Panc1 (cell line): ENCODE data around the gene TRIM66. TPM values are rescaled to one million over a fixed set of nuclear protein-coding genes. Genes with fewer than 3 reads are reported as not detected.
"Not testable (repeated sequence)": the region's sequence is repeated elsewhere in the genome, so short reads cannot be mapped to it uniquely, and the experiment has no call there.

Experiments
- ATAC-seq: fragments of 200-7000 bp; cut with Tn5 transposase; 2 replicates; pipeline ENCODE4 v1.9.1; 2020; ENCODE audit warnings: mild to moderate bottlenecking, moderate library complexity
- BruUV-seq: library from RNA; stranded (reverse); fragments of 400-500 nt; replicated peaks from 2 replicates; lab custom pipeline; 2021; lab: Mats Ljungman, UMichigan
- CTCF ChIA-PET: fragments of 300-600 bp; sonication (Branson Sonifier 250); formaldehyde crosslinking; loops from one replicate; lab custom pipeline; 2022; ENCODE audit warnings: antibody characterized with exemption; lab: Charles Lee
- POLR2A ChIA-PET: fragments of 300-600 bp; sonication (Branson Sonifier 250); formaldehyde crosslinking; loops from one replicate; lab custom pipeline; 2022; ENCODE audit warnings: antibody characterized with exemption; lab: Charles Lee
- DNase-seq: peaks from one replicate; pipeline ENCODE4 v3.0.0-alpha.2; 2010; ENCODE audit warnings: low read depth, low spot score
- H3K27ac ChIP-seq: 2 replicates; pipeline ENCODE4 v1.5.1; 2011; ENCODE audit warnings: mild to moderate bottlenecking, low read length, inconsistent platforms
- H3K27me3 ChIP-seq: fragments of 200-500 bp; sonication (Bioruptor generic); 2 replicates; pipeline ENCODE4 v1.6.0; 2014; ENCODE audit warnings: low read length, inconsistent platforms; ENCODE audit not compliant: control insufficient read depth, insufficient read depth
- H3K36me3 ChIP-seq: fragments of 200-500 bp; sonication (Bioruptor generic); 2 replicates; pipeline ENCODE4 v1.5.1; 2014; ENCODE audit warnings: inconsistent platforms, mild to moderate bottlenecking, low read length, moderate library complexity; ENCODE audit not compliant: control insufficient read depth, insufficient read depth
- H3K4me1 ChIP-seq: 2 replicates; pipeline ENCODE4 v1.5.1; 2011; ENCODE audit warnings: inconsistent platforms, mild to moderate bottlenecking, low read length, moderate library complexity; ENCODE audit not compliant: control insufficient read depth, insufficient read depth
- H3K4me3 ChIP-seq, 2 experiments: 2 replicates each; pipeline ENCODE4 v1.5.1; 2011 to 2012; ENCODE audit warnings: low read depth in 2 of 2, low read length in 2 of 2, mild to moderate bottlenecking in 2 of 2, inconsistent platforms in 1 of 2, moderate library complexity in 1 of 2
- H3K9me3 ChIP-seq: fragments of 200-500 bp; sonication (Bioruptor generic); 2 replicates; pipeline ENCODE4 v1.5.1; 2014; ENCODE audit warnings: low read depth, mild to moderate bottlenecking, inconsistent platforms, low read length, moderate library complexity; ENCODE audit not compliant: control insufficient read depth, insufficient read depth
- POLR2AphosphoS5 ChIP-seq: IDR thresholded peaks from 2 replicates; pipeline ENCODE4 v1.6.1; 2012; ENCODE audit warnings: mild to moderate bottlenecking, low read depth, low read length, moderate library complexity
- SIN3A ChIP-seq: IDR thresholded peaks from 2 replicates; pipeline ENCODE4 v1.6.1; 2012; ENCODE audit warnings: low read depth, mild to moderate bottlenecking, low read length, moderate library complexity, borderline replicate concordance; ENCODE audit not compliant: insufficient read depth
- TCF7L2 ChIP-seq: IDR thresholded peaks from 2 replicates; pipeline ENCODE4 v1.6.1; 2011; ENCODE audit warnings: mild to moderate bottlenecking, low read depth, low read length, inconsistent platforms
- in situ Hi-C: cut with HindIII; loops from 2 replicates; pipeline ENCODE4 v1.10.0; 2016; ENCODE audit warnings: low sequenced_read_pairs, low pct_unique_long_range_greater_than_20kb
- intact Hi-C: fragments of 100-400 bp; cut with micrococcal nuclease; formaldehyde crosslinking; loops from one replicate; pipeline ENCODE4 v1.10.0; 2022; ENCODE audit not compliant: unreplicated experiment
- total RNA-seq: library from RNA; stranded (reverse); gene quantifications from one replicate; pipeline ENCODE4 v1.2.1, GENCODE V29; 2021; ENCODE audit not compliant: unreplicated experiment
- TF ChIP-seq, protein P1 (sequence below): fragments of 450-650 bp; IDR thresholded peaks from 2 replicates; pipeline ENCODE4 v1.5.1; 2017; ENCODE audit warnings: mild to moderate bottlenecking
- TF ChIP-seq, protein P2 (sequence below), 2 experiments: IDR thresholded peaks; 2 replicates each; pipeline ENCODE4 v1.6.1; 2011 to 2012; ENCODE audit warnings: low read depth in 2 of 2, control low read depth in 1 of 2, low read length in 1 of 2, mild to moderate bottlenecking in 1 of 2, moderate library complexity in 1 of 2; ENCODE audit not compliant: insufficient read depth in 1 of 2

TRIM66 gene
- total RNA-seq, 1 experiment from 2014 or later = 30.4 TPM

DNA sequence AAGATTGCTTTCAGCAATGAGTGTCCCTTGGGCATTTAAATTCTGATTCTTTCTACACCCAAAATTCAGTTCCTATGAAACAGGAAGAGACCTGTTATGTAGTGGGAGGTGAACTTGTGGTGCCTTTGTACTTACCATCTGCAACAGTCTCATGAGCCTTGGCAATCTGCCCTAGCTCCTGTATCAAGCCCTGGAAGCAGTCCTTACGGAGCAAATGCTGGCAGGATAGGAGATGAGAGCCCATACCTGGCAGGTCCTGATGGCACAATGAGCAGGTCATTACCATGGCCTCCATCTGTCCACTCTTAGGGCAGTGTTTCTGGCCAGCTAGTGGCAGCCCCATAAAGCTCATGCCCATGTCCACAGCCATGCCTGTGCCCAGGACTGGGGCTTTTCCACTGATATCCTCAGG is 10.8 kb downstream of the TRIM66 start:
- intact Hi-C loops = no loop called here
- H3K9me3 ChIP-seq = no peaks in the 10 kb centered on the region
- H3K27ac ChIP-seq = no peak overlapping the region
- no peaks in the 10 kb centered on the region for H3K4me1 ChIP-seq
- no TSS peak for BruUV-seq
- no peak for DNase-seq
- POLR2A ChIA-PET = no interaction called here
- in situ Hi-C loops = no loop called here
- no peak overlapping the region for H3K4me3 ChIP-seq
- CTCF ChIA-PET = no interaction called here
- no peaks in the 10 kb centered on the region for H3K27me3 ChIP-seq
- peak; percentile 40 for ATAC-seq
- peaks cover 12% of the 10 kb centered on the region; the same call in 1 of the 2 replicates for H3K36me3 ChIP-seq
- TF ChIP-seq, protein P1, sequence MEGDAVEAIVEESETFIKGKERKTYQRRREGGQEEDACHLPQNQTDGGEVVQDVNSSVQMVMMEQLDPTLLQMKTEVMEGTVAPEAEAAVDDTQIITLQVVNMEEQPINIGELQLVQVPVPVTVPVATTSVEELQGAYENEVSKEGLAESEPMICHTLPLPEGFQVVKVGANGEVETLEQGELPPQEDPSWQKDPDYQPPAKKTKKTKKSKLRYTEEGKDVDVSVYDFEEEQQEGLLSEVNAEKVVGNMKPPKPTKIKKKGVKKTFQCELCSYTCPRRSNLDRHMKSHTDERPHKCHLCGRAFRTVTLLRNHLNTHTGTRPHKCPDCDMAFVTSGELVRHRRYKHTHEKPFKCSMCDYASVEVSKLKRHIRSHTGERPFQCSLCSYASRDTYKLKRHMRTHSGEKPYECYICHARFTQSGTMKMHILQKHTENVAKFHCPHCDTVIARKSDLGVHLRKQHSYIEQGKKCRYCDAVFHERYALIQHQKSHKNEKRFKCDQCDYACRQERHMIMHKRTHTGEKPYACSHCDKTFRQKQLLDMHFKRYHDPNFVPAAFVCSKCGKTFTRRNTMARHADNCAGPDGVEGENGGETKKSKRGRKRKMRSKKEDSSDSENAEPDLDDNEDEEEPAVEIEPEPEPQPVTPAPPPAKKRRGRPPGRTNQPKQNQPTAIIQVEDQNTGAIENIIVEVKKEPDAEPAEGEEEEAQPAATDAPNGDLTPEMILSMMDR = no peak
- no peak for TF ChIP-seq TCF7L2
- TF ChIP-seq SIN3A = no peak
- TF ChIP-seq, protein P2, sequence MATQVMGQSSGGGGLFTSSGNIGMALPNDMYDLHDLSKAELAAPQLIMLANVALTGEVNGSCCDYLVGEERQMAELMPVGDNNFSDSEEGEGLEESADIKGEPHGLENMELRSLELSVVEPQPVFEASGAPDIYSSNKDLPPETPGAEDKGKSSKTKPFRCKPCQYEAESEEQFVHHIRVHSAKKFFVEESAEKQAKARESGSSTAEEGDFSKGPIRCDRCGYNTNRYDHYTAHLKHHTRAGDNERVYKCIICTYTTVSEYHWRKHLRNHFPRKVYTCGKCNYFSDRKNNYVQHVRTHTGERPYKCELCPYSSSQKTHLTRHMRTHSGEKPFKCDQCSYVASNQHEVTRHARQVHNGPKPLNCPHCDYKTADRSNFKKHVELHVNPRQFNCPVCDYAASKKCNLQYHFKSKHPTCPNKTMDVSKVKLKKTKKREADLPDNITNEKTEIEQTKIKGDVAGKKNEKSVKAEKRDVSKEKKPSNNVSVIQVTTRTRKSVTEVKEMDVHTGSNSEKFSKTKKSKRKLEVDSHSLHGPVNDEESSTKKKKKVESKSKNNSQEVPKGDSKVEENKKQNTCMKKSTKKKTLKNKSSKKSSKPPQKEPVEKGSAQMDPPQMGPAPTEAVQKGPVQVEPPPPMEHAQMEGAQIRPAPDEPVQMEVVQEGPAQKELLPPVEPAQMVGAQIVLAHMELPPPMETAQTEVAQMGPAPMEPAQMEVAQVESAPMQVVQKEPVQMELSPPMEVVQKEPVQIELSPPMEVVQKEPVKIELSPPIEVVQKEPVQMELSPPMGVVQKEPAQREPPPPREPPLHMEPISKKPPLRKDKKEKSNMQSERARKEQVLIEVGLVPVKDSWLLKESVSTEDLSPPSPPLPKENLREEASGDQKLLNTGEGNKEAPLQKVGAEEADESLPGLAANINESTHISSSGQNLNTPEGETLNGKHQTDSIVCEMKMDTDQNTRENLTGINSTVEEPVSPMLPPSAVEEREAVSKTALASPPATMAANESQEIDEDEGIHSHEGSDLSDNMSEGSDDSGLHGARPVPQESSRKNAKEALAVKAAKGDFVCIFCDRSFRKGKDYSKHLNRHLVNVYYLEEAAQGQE (IDR thresholded peaks at IDR 0.05; ENCODE audit: insufficient read depth in 1 of 2, low read depth in 2 of 2, low read length in 1 of 2) = no peak
- TF ChIP-seq POLR2AphosphoS5 = no peak

DNA sequence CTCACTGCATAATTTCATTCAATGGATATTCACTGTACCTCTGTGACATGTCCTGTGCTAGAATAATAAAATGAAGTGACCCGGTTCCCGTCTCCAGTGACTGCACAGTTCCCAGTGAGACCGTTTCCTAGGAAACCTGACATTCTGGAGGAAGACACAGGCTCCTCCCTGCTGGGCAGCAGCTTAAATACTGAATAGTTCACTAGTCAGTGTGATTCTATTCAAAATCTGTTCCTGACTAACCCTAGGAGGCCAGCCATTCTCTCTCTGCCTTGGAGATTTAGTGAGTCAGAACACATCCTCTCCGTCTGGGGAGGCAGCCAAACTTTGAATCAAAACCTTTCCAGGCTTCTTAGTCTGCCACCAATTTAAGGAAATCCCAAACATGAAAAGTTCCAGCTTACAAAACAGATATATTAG is 11.3 kb downstream of the TRIM66 start:
- intact Hi-C loops = no loop called here
- no peaks in the 10 kb centered on the region for H3K4me1 ChIP-seq

DNA sequence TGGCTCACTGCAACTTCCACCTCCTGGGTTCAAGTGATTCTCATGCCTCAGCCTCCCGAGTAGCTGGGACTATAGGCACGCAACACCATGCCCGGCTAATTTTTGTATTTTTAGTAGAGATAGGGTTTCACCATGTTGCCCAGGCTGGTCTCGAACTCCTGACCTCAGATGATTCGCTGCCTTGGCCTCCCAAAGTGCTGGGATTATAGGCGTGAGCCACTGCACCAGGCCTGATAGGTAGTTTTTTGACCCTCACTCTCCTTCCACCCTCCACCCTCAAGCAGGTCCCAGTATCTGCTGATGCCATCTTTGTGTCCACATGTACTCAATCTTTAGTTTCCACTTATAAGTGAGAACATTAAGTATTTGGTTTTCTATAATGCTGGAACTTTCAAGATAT is 12.4 kb downstream of the TRIM66 start:
- H3K4me3 ChIP-seq, CTCF ChIA-PET, ATAC-seq, in situ Hi-C loops, H3K4me1 ChIP-seq, BruUV-seq, H3K27me3 ChIP-seq, intact Hi-C loops, H3K9me3 ChIP-seq, H3K27ac ChIP-seq, DNase-seq: not testable (repeated sequence)
- POLR2A ChIA-PET = interaction anchor here (0.6 kb wide), 1 partner anchor 982 kb away, joined by 3 read pairs; no protein-coding TSS in a partner anchor
- H3K36me3 ChIP-seq = peaks cover 12% of the 10 kb centered on the region; the same call in 1 of the 2 replicates

More for the DNA sequence above, 11.3 kb downstream of the TRIM66 start:
- DNase-seq (no peak), ATAC-seq (peak; percentile 81)
- Histone ChIP-seq H3K4me3 (no peak overlapping the region), H3K27me3 (no peaks in the 10 kb centered on the region), H3K27ac (no peak overlapping the region), H3K9me3 (no peaks in the 10 kb centered on the region), H3K36me3 (peaks cover 12% of the 10 kb centered on the region; the same call in 1 of the 2 replicates)
- TF ChIP-seq SIN3A (no peak), POLR2AphosphoS5 (no peak), TCF7L2 (no peak)
- TF ChIP-seq, protein P2 (IDR thresholded peaks at IDR 0.05; ENCODE audit: insufficient read depth in 1 of 2, low read depth in 2 of 2, low read length in 1 of 2) = no peak
- TF ChIP-seq, protein P1 = no peak
- in situ Hi-C loops = no loop called here
- CTCF ChIA-PET = no interaction called here
- POLR2A ChIA-PET = no interaction called here
- no TSS peak for BruUV-seq
